Left ventricle myocardium inferior (tissue), 1 donor: ENCODE results near the gene ISOC2. TPM values are rescaled to one million over a fixed set of nuclear protein-coding genes. Genes with fewer than 3 reads are reported as not detected.

Source experiments
- DNase-seq: peaks from one replicate; pipeline ENCODE4 v3.0.0-alpha.2; 2020
- H3K27ac ChIP-seq: fragments of 200-600 bp; replicated peaks from 2 replicates; pipeline ENCODE4 v1.8.0; 2021
- H3K27me3 ChIP-seq: fragments of 200-600 bp; 2 replicates; pipeline ENCODE4 v1.8.0; 2021; ENCODE audit warnings: low read depth
- H3K36me3 ChIP-seq: fragments of 200-600 bp; 2 replicates; pipeline ENCODE4 v1.8.0; 2021
- H3K4me1 ChIP-seq: fragments of 200-600 bp; 2 replicates; pipeline ENCODE4 v1.8.0; 2021
- H3K4me3 ChIP-seq: fragments of 200-600 bp; 2 replicates; pipeline ENCODE4 v1.8.0; 2021; ENCODE audit warnings: mild to moderate bottlenecking, moderate library complexity
- H3K9me3 ChIP-seq: fragments of 200-600 bp; replicated peaks from 2 replicates; pipeline ENCODE4 v1.8.0; 2021
- CTCF ChIP-seq: fragments of 200-600 bp; IDR thresholded peaks from 2 replicates; pipeline ENCODE4 v1.8.0; 2021; ENCODE audit warnings: antibody characterized with exemption, mild to moderate bottlenecking, borderline replicate concordance
- intact Hi-C: fragments of 100-400 bp; cut with micrococcal nuclease; formaldehyde crosslinking; loops from one replicate; pipeline ENCODE4 v1.11.0; 2022
- total RNA-seq: library from RNA; stranded (reverse); fragmentation: NEBNext Ultra II Directional; extraction: Animal tissue kit (Norgen Biotek cat#: 25700); gene quantifications from one replicate; pipeline ENCODE4 v1.2.1, GENCODE V29; 2021
- donor health status: DM: no; HTN: yes; CAD: no; lungs with severe emphysema.

Gene ISOC2
- total RNA-seq, 1 donor from 2014 or later = 52.6 TPM

- Histone ChIP-seq H3K27ac (peak overlapping the region; percentile 93), H3K27me3 (no peaks in the 10 kb centered on the region), H3K4me1 (peaks cover 29% of the 10 kb centered on the region), H3K9me3 (no peaks in the 10 kb centered on the region), H3K36me3 (no peaks in the 10 kb centered on the region), H3K4me3 (peak overlapping the region; percentile 81)
- TF ChIP-seq CTCF = no peak
- intact Hi-C loops = no loop called here
- peak; percentile 86 for DNase-seq
These were observed 678 bp downstream of the ISOC2 start for GRCh38 chr19:55460670-55461258.

GRCh38 chr19:55459950-55460657 lies 1.3 kb downstream of the ISOC2 start:
- DNase-seq = no peak

GRCh38 chr19:55459551-55459949 lies 1.9 kb downstream of the ISOC2 start:
- H3K9me3 ChIP-seq = no peaks in the 10 kb centered on the region
- H3K27me3 ChIP-seq = no peaks in the 10 kb centered on the region
- intact Hi-C loops = no loop called here
- TF ChIP-seq CTCF = no peak
- peak overlapping the region; percentile 93 for H3K27ac ChIP-seq
- DNase-seq = no peak
- H3K4me3 ChIP-seq = no peak overlapping the region
- H3K4me1 ChIP-seq = peaks cover 29% of the 10 kb centered on the region
- H3K36me3 ChIP-seq = no peaks in the 10 kb centered on the region

More at GRCh38 chr19:55459950-55460657, 1.3 kb downstream of the ISOC2 start:
- H3K4me3 ChIP-seq = peak overlapping the region; percentile 81
- no peaks in the 10 kb centered on the region for H3K36me3 ChIP-seq
- H3K27me3 ChIP-seq = no peaks in the 10 kb centered on the region
- H3K27ac ChIP-seq = peak overlapping the region; percentile 93
- intact Hi-C loops = no loop called here
- no peaks in the 10 kb centered on the region for H3K9me3 ChIP-seq
- H3K4me1 ChIP-seq = peaks cover 29% of the 10 kb centered on the region
- no peak for TF ChIP-seq CTCF

- DNase-seq = no peak
- Histone ChIP-seq H3K27me3 (peaks cover 6% of the 10 kb centered on the region), H3K27ac (no peak overlapping the region), H3K4me3 (no peak overlapping the region), H3K9me3 (no peaks in the 10 kb centered on the region), H3K4me1 (peaks cover 29% of the 10 kb centered on the region), H3K36me3 (no peaks in the 10 kb centered on the region)
- no peak for TF ChIP-seq CTCF
- intact Hi-C loops = no loop called here
These were observed 3.6 kb downstream of the ISOC2 start for GRCh38 chr19:55457683-55458457.

GRCh38 chr19:55456347-55456746 lies 5.1 kb downstream of the ISOC2 start:
- DNase-seq = no peak
- Histone ChIP-seq H3K4me1 (peaks cover 30% of the 10 kb centered on the region), H3K36me3 (no peaks in the 10 kb centered on the region), H3K27ac (no peak overlapping the region), H3K4me3 (no peak overlapping the region), H3K27me3 (peaks cover 21% of the 10 kb centered on the region), H3K9me3 (no peaks in the 10 kb centered on the region)
- intact Hi-C loops = no loop called here
- TF ChIP-seq CTCF = no peak
